ENCODE measurements around the gene INO80D.
"Not testable (repeated sequence)": the region's sequence is repeated elsewhere in the genome, so short reads cannot be mapped to it uniquely, and the experiment has no call there.

INO80D gene

GRCh38 chr2:206085742-206086445 is at the start of gene INO80D:
Gene INO80D (minus strand): TSS chr2:206086174. CDS start chr2:206063016, 23,158 bp downstream.
- peak; percentile 78 for DNase-seq

- no peak for DNase-seq
Observed at GRCh38 chr2:206127656-206128055, 41.7 kb upstream of the INO80D start.

GRCh38 chr2:206125901-206126300 is 39.9 kb upstream of the INO80D start:
- no peak for DNase-seq

GRCh38 chr2:206122569-206122968 is 36.6 kb upstream of the INO80D start:
- not testable (repeated sequence) for DNase-seq

GRCh38 chr2:206116278-206116677 is 30.3 kb upstream of the INO80D start:
- no peak for DNase-seq

GRCh38 chr2:206115026-206115578 is 29.1 kb upstream of the INO80D start:
- DNase-seq, result no peak

GRCh38 chr2:206112846-206113547 is 27.0 kb upstream of the INO80D start:
- no peak for DNase-seq

GRCh38 chr2:206112108-206112507 is 26.1 kb upstream of the INO80D start:
- no peak for DNase-seq

GRCh38 chr2:206108713-206109112 is 22.7 kb upstream of the INO80D start:
- DNase-seq, result no peak

GRCh38 chr2:206105541-206105940 is 19.6 kb upstream of the INO80D start:
- DNase-seq, result no peak

- no peak for DNase-seq
Observed at GRCh38 chr2:206105038-206105437, 19.1 kb upstream of the INO80D start.

GRCh38 chr2:206098872-206099271 is 12.9 kb upstream of the INO80D start:
- not testable (repeated sequence) for DNase-seq

GRCh38 chr2:206098471-206098870 is 12.5 kb upstream of the INO80D start:
- no peak for DNase-seq

- DNase-seq, result no peak
Observed at GRCh38 chr2:206096876-206097275, 10.9 kb upstream of the INO80D start.

- DNase-seq, result no peak
Observed at GRCh38 chr2:206095536-206096332, 9.8 kb upstream of the INO80D start.

GRCh38 chr2:206092297-206092696 is 6.3 kb upstream of the INO80D start:
- no peak for DNase-seq

GRCh38 chr2:206088248-206088647 is 2.3 kb upstream of the INO80D start:
- no peak for DNase-seq

GRCh38 chr2:206086716-206087350 is 859 bp upstream of the INO80D start:
- DNase-seq, result no peak

GRCh38 chr2:206084870-206085741 is 868 bp downstream of the INO80D start:
- DNase-seq, result no peak

- DNase-seq, result no peak
Observed at GRCh38 chr2:206084439-206084869, 1.5 kb downstream of the INO80D start.

- DNase-seq, result no peak
Observed at GRCh38 chr2:206083602-206084438, 2.2 kb downstream of the INO80D start.

Measured in NCI-H1048 (cell line).